CD4-positive, alpha-beta T cell treated with Interleukin-15 for 1 hour (primary cell): Measurements from ENCODE around the gene ANKS1B.
"Not testable (repeated sequence)": the region's sequence is repeated elsewhere in the genome, so short reads cannot be mapped to it uniquely, and the experiment has no call there.

Experiments used
- DNase-seq: peaks from one replicate; pipeline ENCODE4 v3.0.0-alpha.2; 2020

The ANKS1B gene

GRCh38 chr12:99695050-99695449 is 289.7 kb downstream of the ANKS1B start:
- DNase-seq = no peak

- no peak for DNase-seq
Measured at GRCh38 chr12:99686142-99686541, 298.6 kb downstream of the ANKS1B start.

- no peak for DNase-seq
Measured at GRCh38 chr12:99680276-99680675, 304.5 kb downstream of the ANKS1B start.

GRCh38 chr12:99670635-99671034 is 314.1 kb downstream of the ANKS1B start:
- DNase-seq = no peak

GRCh38 chr12:99658671-99659349 is 325.9 kb downstream of the ANKS1B start:
- no peak for DNase-seq

- DNase-seq = no peak
Measured at GRCh38 chr12:99649551-99649950, 335.2 kb downstream of the ANKS1B start.

GRCh38 chr12:99648183-99648582 is 336.6 kb downstream of the ANKS1B start:
- DNase-seq = no peak

- DNase-seq = no peak
Measured at GRCh38 chr12:99647453-99647852, 337.3 kb downstream of the ANKS1B start, which contains the start of gene GARIN6. GARIN6 (plus strand) TSS chr12:99647753; CDS start chr12:99648175, 422 bp downstream.

- DNase-seq = no peak
Measured at GRCh38 chr12:99644629-99645028, 340.1 kb downstream of the ANKS1B start.

GRCh38 chr12:99627459-99627858 is 357.3 kb downstream of the ANKS1B start:
- no peak for DNase-seq

- DNase-seq = not testable (repeated sequence)
Measured at GRCh38 chr12:99624591-99624990, 360.1 kb downstream of the ANKS1B start.

- DNase-seq = no peak
Measured at GRCh38 chr12:99620159-99620479, 364.6 kb downstream of the ANKS1B start.

GRCh38 chr12:99619389-99620158 is 365.2 kb downstream of the ANKS1B start:
- DNase-seq = no peak

GRCh38 chr12:99618657-99619056 is 366.1 kb downstream of the ANKS1B start:
- DNase-seq = no peak

- no peak for DNase-seq
Measured at GRCh38 chr12:99611599-99611998, 373.1 kb downstream of the ANKS1B start.

GRCh38 chr12:99611117-99611516 is 373.6 kb downstream of the ANKS1B start:
- no peak for DNase-seq

GRCh38 chr12:99609455-99610181 is 375.1 kb downstream of the ANKS1B start:
- DNase-seq = no peak

GRCh38 chr12:99600388-99600787 is 384.3 kb downstream of the ANKS1B start:
- no peak for DNase-seq

- no peak for DNase-seq
Measured at GRCh38 chr12:99598785-99599184, 386.0 kb downstream of the ANKS1B start.

GRCh38 chr12:99596762-99597161 is 388.0 kb downstream of the ANKS1B start:
- no peak for DNase-seq

GRCh38 chr12:99577125-99577524 is 407.6 kb downstream of the ANKS1B start:
- DNase-seq = not testable (repeated sequence)

GRCh38 chr12:99573980-99574379 is 410.8 kb downstream of the ANKS1B start:
- DNase-seq = no peak

GRCh38 chr12:99567072-99567471 is 417.7 kb downstream of the ANKS1B start:
- no peak for DNase-seq

GRCh38 chr12:99558109-99558508 is 426.6 kb downstream of the ANKS1B start:
- DNase-seq = peak; percentile 17
